B cell (primary cell): ENCODE measurements around the gene TAF11. TPM values are rescaled to one million over a fixed set of nuclear protein-coding genes. Genes with fewer than 3 reads are reported as not detected.

ENCODE experiments used
- ATAC-seq: fragments of 200-7000 bp; cut with Tn5 transposase; one replicate; pipeline ENCODE4 v1.10.0; 2021; ENCODE audit warnings: low read depth, mild to moderate bottlenecking, moderate number of reproducible peaks, moderate library complexity
- CTCF ChIA-PET: fragments of 350-600 bp; sonication (Branson Sonifier 250); formaldehyde crosslinking; loops from one replicate; lab custom pipeline; 2021; ENCODE audit warnings: antibody characterized with exemption, inconsistent platforms; lab: Charles Lee
- POLR2A ChIA-PET: fragments of 350-600 bp; sonication (Branson Sonifier 250); formaldehyde crosslinking; loops from one replicate; lab custom pipeline; 2021; ENCODE audit warnings: antibody characterized with exemption; lab: Charles Lee
- DNase-seq: peaks from one replicate; pipeline ENCODE4 v3.0.0; 2013
- H2AFZ ChIP-seq: 2 replicates; pipeline ENCODE4 v1.6.1; 2012; ENCODE audit warnings: mild to moderate bottlenecking, low read depth, low read length; ENCODE audit not compliant: insufficient read depth, poor library complexity, severe bottlenecking
- H3K27ac ChIP-seq, 2 donors: 1 replicate in 1 of 2; 2 replicates in 1 of 2; pipeline ENCODE4 v1.5.1; 2012 to 2013; ENCODE audit warnings: low read length in 2 of 2, mild to moderate bottlenecking in 2 of 2, moderate library complexity in 1 of 2
- H3K27me3 ChIP-seq, 4 experiments: fragments of 200-600 bp in 1 of 4; sonication (generic) in 1 of 4; replicated peaks in 1 of 4; 1 replicate in 2 of 4; 2 replicates in 2 of 4; pipeline versions ENCODE4 v1.6.1 to v1.7.0; 2013 to 2016; ENCODE audit warnings: low read length in 3 of 4, mild to moderate bottlenecking in 2 of 4, mixed read lengths in 1 of 4, moderate library complexity in 1 of 4; ENCODE audit not compliant: insufficient read depth in 4 of 4, control insufficient read depth in 3 of 4; ENCODE audit errors: control extremely low read depth in 1 of 4
- H3K36me3 ChIP-seq, 2 experiments: replicated peaks in 1 of 2; 1 replicate in 1 of 2; 2 replicates in 1 of 2; pipeline versions ENCODE4 v1.6.1 to v1.7.1; 2013; ENCODE audit warnings: low read length in 1 of 2; ENCODE audit not compliant: insufficient read depth in 2 of 2, control insufficient read depth in 1 of 2; ENCODE audit errors: control extremely low read depth in 1 of 2, extremely low read depth in 1 of 2
- H3K4me1 ChIP-seq, 2 donors: fragments of 200-600 bp in 1 of 2; sonication (generic) in 1 of 2; 1 replicate in 1 of 2; 2 replicates in 1 of 2; pipeline versions ENCODE4 v1.5.1 to v1.6.1; 2013 to 2017; ENCODE audit warnings: low read length in 2 of 2; ENCODE audit not compliant: control insufficient read depth in 2 of 2, insufficient read depth in 2 of 2
- H3K4me2 ChIP-seq: replicated peaks from 2 replicates; pipeline ENCODE3; 2012; ENCODE audit warnings: mild to moderate bottlenecking, low read depth, low read length; ENCODE audit not compliant: poor library complexity, severe bottlenecking
- H3K4me3 ChIP-seq, 5 experiments: fragments of 200-600 bp in 1 of 5; sonication (generic) in 1 of 5; 1 replicate in 3 of 5; 2 replicates in 2 of 5; pipeline versions ENCODE4 v1.5.1 to v1.7.0; 2011 to 2016; ENCODE audit warnings: low read length in 4 of 5, mild to moderate bottlenecking in 4 of 5, low read depth in 2 of 5, control low read depth in 1 of 5, moderate library complexity in 1 of 5; ENCODE audit not compliant: insufficient read depth in 1 of 5; ENCODE audit errors: control extremely low read depth in 1 of 5, extremely low read depth in 1 of 5
- H3K79me2 ChIP-seq: fragments of 200-600 bp; sonication (generic); one replicate; pipeline ENCODE4 v1.6.0; 2016; ENCODE audit warnings: low read length; ENCODE audit not compliant: control insufficient read depth, insufficient read depth
- H3K9ac ChIP-seq: fragments of 200-600 bp; sonication (generic); 2 replicates; pipeline ENCODE4 v1.6.1; 2017; ENCODE audit warnings: mild to moderate bottlenecking, low read length, moderate library complexity
- H3K9me3 ChIP-seq, 3 donors: one replicate each; pipeline versions ENCODE4 v1.6.1 to v1.7.1; 2013; ENCODE audit warnings: low read length in 2 of 3; ENCODE audit not compliant: control insufficient read depth in 2 of 3, insufficient read depth in 1 of 3; ENCODE audit errors: control extremely low read depth in 1 of 3
- H4K20me1 ChIP-seq: 2 replicates; pipeline ENCODE4 v1.6.0; 2012; ENCODE audit warnings: mild to moderate bottlenecking, low read length; ENCODE audit not compliant: insufficient read depth, control insufficient read depth, poor library complexity, severe bottlenecking
- H3K27ac Mint-ChIP-seq: one replicate; pipeline ENCODE4 v1.8.0; 2021; ENCODE audit warnings: mixed read lengths
- H3K27me3 Mint-ChIP-seq: one replicate; pipeline ENCODE4 v1.8.0; 2021; ENCODE audit warnings: mixed read lengths
- H3K4me1 Mint-ChIP-seq: one replicate; pipeline ENCODE4 v1.8.0; 2021; ENCODE audit warnings: mixed read lengths
- H3K4me3 Mint-ChIP-seq: one replicate; pipeline ENCODE4 v1.8.0; 2021; ENCODE audit warnings: mixed read lengths
- H3K9me3 Mint-ChIP-seq: one replicate; pipeline ENCODE4 v1.8.0; 2022; ENCODE audit warnings: mixed read lengths; ENCODE audit not compliant: insufficient read depth
- EZH2 ChIP-seq: IDR thresholded peaks from 2 replicates; pipeline ENCODE4 v1.6.1; 2012; ENCODE audit warnings: borderline replicate concordance, low read depth, mild to moderate bottlenecking, moderate library complexity, low read length; ENCODE audit not compliant: insufficient read depth, poor library complexity, severe bottlenecking
- WGBS: methylation state at CpG from one replicate; pipeline ENCODE4 v1.1.5; 2013; ENCODE audit warnings: missing lambda C conversion rate; ENCODE audit not compliant: insufficient coverage; 5-methylcytosine and 5-hydroxymethylcytosine counted together
- intact Hi-C: fragments of 100-400 bp; cut with micrococcal nuclease; formaldehyde crosslinking; loops from one replicate; pipeline ENCODE4 v1.10.0; 2022
- polyA plus RNA-seq: library from polyadenylated mRNA; depleted of rRNA; stranded (reverse); fragments of >200 nt; gene quantifications from 2 replicates; pipeline ENCODE4 v1.2.3, GENCODE V29; 2012
- total RNA-seq, 2 donors: library from RNA; stranded (reverse); fragments of 120-200 nt in 1 of 2; gene quantifications; 1 replicate in 1 of 2; 2 replicates in 1 of 2; pipeline versions ENCODE4 v1.2.3 to v1.2.4, GENCODE V29; 2013 to 2022
- TF ChIP-seq, protein P1 (sequence below): fragments of 200-600 bp; IDR thresholded peaks from one replicate; pipeline ENCODE4 v1.8.0; 2022; ENCODE audit warnings: antibody characterized with exemption, mild to moderate bottlenecking

The TAF11 gene
- total and polyA plus RNA-seq, 2 donors (not counting 1 experiment from before 2014, with no cell fraction given), result 27.3 to 28.5 TPM

GRCh38 chr6:34865107-34865506 lies 22.7 kb downstream of the TAF11 start:
- Histone ChIP-seq H3K4me3 (no peak overlapping the region), H3K27ac (no peak overlapping the region), H3K27me3 (no peaks in the 10 kb centered on the region), H3K9ac (no peak overlapping the region), H4K20me1 (no peaks in the 10 kb centered on the region), H3K36me3 (peaks cover 5 to 34% of the 10 kb centered on the region in 2 experiments), H3K4me1 (no peaks in the 10 kb centered on the region), H3K9me3 (no peaks in the 10 kb centered on the region), H3K79me2 (no peaks in the 10 kb centered on the region), H2AFZ (no peak overlapping the region), H3K4me2 (no peak overlapping the region)
- no peak for TF ChIP-seq EZH2
- TF ChIP-seq, protein P1, sequence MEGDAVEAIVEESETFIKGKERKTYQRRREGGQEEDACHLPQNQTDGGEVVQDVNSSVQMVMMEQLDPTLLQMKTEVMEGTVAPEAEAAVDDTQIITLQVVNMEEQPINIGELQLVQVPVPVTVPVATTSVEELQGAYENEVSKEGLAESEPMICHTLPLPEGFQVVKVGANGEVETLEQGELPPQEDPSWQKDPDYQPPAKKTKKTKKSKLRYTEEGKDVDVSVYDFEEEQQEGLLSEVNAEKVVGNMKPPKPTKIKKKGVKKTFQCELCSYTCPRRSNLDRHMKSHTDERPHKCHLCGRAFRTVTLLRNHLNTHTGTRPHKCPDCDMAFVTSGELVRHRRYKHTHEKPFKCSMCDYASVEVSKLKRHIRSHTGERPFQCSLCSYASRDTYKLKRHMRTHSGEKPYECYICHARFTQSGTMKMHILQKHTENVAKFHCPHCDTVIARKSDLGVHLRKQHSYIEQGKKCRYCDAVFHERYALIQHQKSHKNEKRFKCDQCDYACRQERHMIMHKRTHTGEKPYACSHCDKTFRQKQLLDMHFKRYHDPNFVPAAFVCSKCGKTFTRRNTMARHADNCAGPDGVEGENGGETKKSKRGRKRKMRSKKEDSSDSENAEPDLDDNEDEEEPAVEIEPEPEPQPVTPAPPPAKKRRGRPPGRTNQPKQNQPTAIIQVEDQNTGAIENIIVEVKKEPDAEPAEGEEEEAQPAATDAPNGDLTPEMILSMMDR, result no peak
- WGBS, result 100% methylated on average over 1 of the region's 3 CpGs
- intact Hi-C loops, result no loop called here
- DNase-seq (no peak), ATAC-seq (no peak)
- POLR2A ChIA-PET, result no interaction called here
- CTCF ChIA-PET, result no interaction called here
- Mint-ChIP-seq H3K9me3 (no peaks in the 10 kb centered on the region), H3K27me3 (no peaks in the 10 kb centered on the region), H3K27ac (no peak overlapping the region), H3K4me1 (no peaks in the 10 kb centered on the region), H3K4me3 (no peak overlapping the region)

DNA sequence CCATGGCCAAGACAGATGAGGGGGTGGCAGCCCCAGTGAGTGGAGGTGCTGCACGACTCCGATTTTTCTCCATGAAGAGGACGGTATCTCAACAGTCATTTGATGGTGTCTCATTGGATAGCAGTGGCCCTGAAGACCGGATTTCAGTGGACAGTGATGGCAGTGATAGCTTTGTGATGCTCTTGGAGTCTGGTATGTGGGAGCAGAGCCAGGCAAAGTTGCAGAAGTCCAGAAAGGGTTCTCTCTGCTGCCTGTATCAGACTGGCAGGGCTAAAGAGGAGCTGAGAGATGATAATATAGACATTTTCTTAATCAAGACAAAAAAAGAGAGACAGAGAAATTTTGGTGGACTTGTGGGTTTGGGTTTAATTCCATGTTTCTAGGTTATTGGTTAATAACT lies 23.8 kb downstream of the TAF11 start:
- no peak overlapping the region for H3K4me3 Mint-ChIP-seq
- H3K9ac ChIP-seq, result no peak overlapping the region
- no peak overlapping the region for H3K4me2 ChIP-seq

More for the DNA sequence above, 23.8 kb downstream of the TAF11 start:
- CTCF ChIA-PET, result no interaction called here
- no peak overlapping the region for H3K4me3 ChIP-seq
- WGBS, result 88% methylated on average over 4 of the region's 4 CpGs
- no peaks in the 10 kb centered on the region for H3K9me3 ChIP-seq
- no peaks in the 10 kb centered on the region for H3K27me3 Mint-ChIP-seq
- no peak overlapping the region for H3K27ac Mint-ChIP-seq
- ATAC-seq (no peak), DNase-seq (no peak)
- no peaks in the 10 kb centered on the region for H3K4me1 ChIP-seq
- H3K27me3 ChIP-seq, result no peaks in the 10 kb centered on the region
- TF ChIP-seq, protein P1, result no peak
- no peak for TF ChIP-seq EZH2
- no peaks in the 10 kb centered on the region for H3K79me2 ChIP-seq
- H3K4me1 Mint-ChIP-seq, result no peaks in the 10 kb centered on the region
- H3K27ac ChIP-seq, result no peak overlapping the region
- peaks cover 7 to 43% of the 10 kb centered on the region in 2 experiments for H3K36me3 ChIP-seq
- H2AFZ ChIP-seq, result no peak overlapping the region
- POLR2A ChIA-PET, result no interaction called here
- no peaks in the 10 kb centered on the region for H4K20me1 ChIP-seq
- no peaks in the 10 kb centered on the region for H3K9me3 Mint-ChIP-seq
- intact Hi-C loops, result no loop called here
